ENCODE data around the gene RHNO1. TPM values are rescaled to one million over a fixed set of nuclear protein-coding genes. Genes with fewer than 3 reads are reported as not detected.

RHNO1 gene
- total and polyA plus RNA-seq, 2 donors (not counting 1 experiment from before 2014, with no cell fraction given) = 29.7 to 33.2 TPM

- Histone ChIP-seq H3K9me3 (ENCODE audit: control insufficient read depth, insufficient read depth, low read depth, low read length) (no peaks in the 10 kb centered on the region), H3K4me1 (ENCODE audit: control insufficient read depth, extremely low read depth, insufficient read depth, low read length) (peaks cover 3% of the 10 kb centered on the region), H2AFZ (ENCODE audit: low read length) (no peak overlapping the region), H3K27me3 (ENCODE audit: control insufficient read depth, insufficient read depth, low read length) (no peaks in the 10 kb centered on the region), H3K79me2 (ENCODE audit: control insufficient read depth, insufficient read depth, low read length) (peaks cover 10% of the 10 kb centered on the region), H3K27ac (ENCODE audit: insufficient read depth, low read length) (no peak overlapping the region), H3K4me3 (replicated peaks in 1 of 4; ENCODE audit: control extremely low read depth in 1 of 4, insufficient read depth in 1 of 4, low read depth in 3 of 4, low read length in 4 of 4) (no peak overlapping the region), H3K36me3 (ENCODE audit: control insufficient read depth, insufficient read depth, low read length) (no peaks in the 10 kb centered on the region), H3K9ac (ENCODE audit: insufficient read depth, low read length) (no peak overlapping the region), H4K20me1 (ENCODE audit: control insufficient read depth, extremely low read depth, insufficient read depth, low read length) (no peaks in the 10 kb centered on the region), H3K4me2 (ENCODE audit: extremely low read depth, insufficient read depth, low read length) (no peak overlapping the region)
- DNase-seq (ENCODE audit: low read depth in 2 of 2) = no peak
- TF ChIP-seq, protein P1, sequence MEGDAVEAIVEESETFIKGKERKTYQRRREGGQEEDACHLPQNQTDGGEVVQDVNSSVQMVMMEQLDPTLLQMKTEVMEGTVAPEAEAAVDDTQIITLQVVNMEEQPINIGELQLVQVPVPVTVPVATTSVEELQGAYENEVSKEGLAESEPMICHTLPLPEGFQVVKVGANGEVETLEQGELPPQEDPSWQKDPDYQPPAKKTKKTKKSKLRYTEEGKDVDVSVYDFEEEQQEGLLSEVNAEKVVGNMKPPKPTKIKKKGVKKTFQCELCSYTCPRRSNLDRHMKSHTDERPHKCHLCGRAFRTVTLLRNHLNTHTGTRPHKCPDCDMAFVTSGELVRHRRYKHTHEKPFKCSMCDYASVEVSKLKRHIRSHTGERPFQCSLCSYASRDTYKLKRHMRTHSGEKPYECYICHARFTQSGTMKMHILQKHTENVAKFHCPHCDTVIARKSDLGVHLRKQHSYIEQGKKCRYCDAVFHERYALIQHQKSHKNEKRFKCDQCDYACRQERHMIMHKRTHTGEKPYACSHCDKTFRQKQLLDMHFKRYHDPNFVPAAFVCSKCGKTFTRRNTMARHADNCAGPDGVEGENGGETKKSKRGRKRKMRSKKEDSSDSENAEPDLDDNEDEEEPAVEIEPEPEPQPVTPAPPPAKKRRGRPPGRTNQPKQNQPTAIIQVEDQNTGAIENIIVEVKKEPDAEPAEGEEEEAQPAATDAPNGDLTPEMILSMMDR (conservative IDR thresholded peaks at IDR 0.05 in 1 of 2, IDR thresholded peaks at IDR 0.05 in 1 of 2; ENCODE audit: low read depth in 1 of 2, low read length in 2 of 2) = no peak
- TF ChIP-seq EZH2 (IDR thresholded peaks at IDR 0.05; ENCODE audit: low read length, missing control alignments) = no peak
These were observed 9.9 kb downstream of the RHNO1 start for GRCh38 chr12:2886768-2887450.

GRCh38 chr12:2890001-2890387 is 13.0 kb downstream of the RHNO1 start:
- Histone ChIP-seq H3K4me3 (replicated peaks in 1 of 4; ENCODE audit: control extremely low read depth in 1 of 4, insufficient read depth in 1 of 4, low read depth in 3 of 4, low read length in 4 of 4) (peak overlapping the region; percentile 35 to 92 (median 38)), H3K9ac (ENCODE audit: insufficient read depth, low read length) (peak overlapping the region; percentile 81), H3K36me3 (ENCODE audit: control insufficient read depth, insufficient read depth, low read length) (no peaks in the 10 kb centered on the region), H3K79me2 (ENCODE audit: control insufficient read depth, insufficient read depth, low read length) (peaks cover 25% of the 10 kb centered on the region), H4K20me1 (ENCODE audit: control insufficient read depth, extremely low read depth, insufficient read depth, low read length) (no peaks in the 10 kb centered on the region), H3K27ac (ENCODE audit: insufficient read depth, low read length) (peak overlapping the region; percentile 89), H3K27me3 (ENCODE audit: control insufficient read depth, insufficient read depth, low read length) (no peaks in the 10 kb centered on the region), H3K9me3 (ENCODE audit: control insufficient read depth, insufficient read depth, low read depth, low read length) (no peaks in the 10 kb centered on the region), H3K4me1 (ENCODE audit: control insufficient read depth, extremely low read depth, insufficient read depth, low read length) (peaks cover 5% of the 10 kb centered on the region), H3K4me2 (ENCODE audit: extremely low read depth, insufficient read depth, low read length) (peak overlapping the region; percentile 91), H2AFZ (ENCODE audit: low read length) (peak overlapping the region; percentile 88)
- DNase-seq (ENCODE audit: low read depth in 2 of 2) = no peak
- TF ChIP-seq EZH2 (IDR thresholded peaks at IDR 0.05; ENCODE audit: low read length, missing control alignments) = no peak
- TF ChIP-seq, protein P1 (conservative IDR thresholded peaks at IDR 0.05 in 1 of 2, IDR thresholded peaks at IDR 0.05 in 1 of 2; ENCODE audit: low read depth in 1 of 2, low read length in 2 of 2) = no peak

DNA sequence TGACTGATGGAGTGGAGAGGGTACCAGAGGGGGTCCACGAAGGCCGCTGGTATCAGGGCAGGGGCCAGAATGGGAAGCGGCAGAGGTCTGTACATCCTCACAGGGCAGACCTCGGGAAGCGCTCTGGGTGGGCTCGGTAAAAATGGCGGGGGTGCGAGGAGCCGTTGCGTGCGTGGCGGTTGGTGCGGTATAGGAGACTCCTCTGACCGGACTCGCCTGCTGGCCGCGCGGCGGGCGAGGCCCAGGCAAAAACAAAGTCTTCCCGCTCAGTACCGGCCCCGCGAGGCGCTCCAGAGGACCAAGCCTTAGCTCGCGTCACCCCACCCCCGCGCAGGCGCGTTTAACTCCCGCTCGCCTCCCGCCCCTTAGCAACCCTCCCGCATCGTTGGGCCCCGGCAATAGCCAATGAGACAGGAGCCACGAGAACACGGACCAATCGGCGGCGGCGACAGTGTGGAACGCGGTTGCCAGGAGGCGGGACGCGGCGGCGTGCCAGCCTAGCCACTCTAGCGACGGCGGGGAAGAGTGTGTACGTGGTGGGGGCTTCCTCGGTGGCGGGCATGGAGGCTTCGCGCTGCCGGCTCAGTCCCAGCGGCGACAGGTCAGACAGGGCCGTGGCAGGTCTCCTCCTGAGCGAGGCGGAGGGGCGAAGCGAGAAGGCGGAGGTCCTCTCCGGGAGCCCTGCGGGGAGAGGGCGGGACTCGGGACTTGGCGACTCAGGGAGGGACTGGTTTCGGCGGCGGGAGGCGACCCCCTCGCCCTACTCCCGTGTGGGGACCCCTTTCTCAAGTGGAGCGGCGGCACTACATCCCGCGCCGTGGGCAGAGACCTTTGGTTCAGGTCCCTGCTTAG is 13.6 kb downstream of the RHNO1 start, which contains the start of gene TULP3:
Gene TULP3 (plus strand): TSS at position 504 of the 852 bp plus-strand sequence. CDS start 57 bp downstream, at position 561.
- H3K79me2 ChIP-seq (ENCODE audit: control insufficient read depth, insufficient read depth, low read length) = peaks cover 31% of the 10 kb centered on the region
- peak within 1 kb of the TSS; percentile 91 for H3K4me2 ChIP-seq (ENCODE audit: extremely low read depth, insufficient read depth, low read length)
- TF ChIP-seq EZH2 (IDR thresholded peaks at IDR 0.05; ENCODE audit: low read length, missing control alignments) = no peak
- TF ChIP-seq, protein P1 (conservative IDR thresholded peaks at IDR 0.05 in 1 of 2, IDR thresholded peaks at IDR 0.05 in 1 of 2; ENCODE audit: low read depth in 1 of 2, low read length in 2 of 2) = peak; percentile 10 to 13
- DNase-seq (ENCODE audit: low read depth in 2 of 2) = peak; percentile 96 to 97
- peak within 1 kb of the TSS; percentile 80 to 92 (median 90) for H3K4me3 ChIP-seq (replicated peaks in 1 of 4; ENCODE audit: control extremely low read depth in 1 of 4, insufficient read depth in 1 of 4, low read depth in 3 of 4, low read length in 4 of 4)
- H2AFZ ChIP-seq (ENCODE audit: low read length) = peak within 1 kb of the TSS; percentile 88
- H3K27me3 ChIP-seq (ENCODE audit: control insufficient read depth, insufficient read depth, low read length) = no peaks in the 10 kb centered on the region
- H3K27ac ChIP-seq (ENCODE audit: insufficient read depth, low read length) = peak within 1 kb of the TSS; percentile 92
- no peaks in the 10 kb centered on the region for H3K36me3 ChIP-seq (ENCODE audit: control insufficient read depth, insufficient read depth, low read length)
- H4K20me1 ChIP-seq (ENCODE audit: control insufficient read depth, extremely low read depth, insufficient read depth, low read length) = no peaks in the 10 kb centered on the region
- no peaks in the 10 kb centered on the region for H3K9me3 ChIP-seq (ENCODE audit: control insufficient read depth, insufficient read depth, low read depth, low read length)
- H3K9ac ChIP-seq (ENCODE audit: insufficient read depth, low read length) = peak within 1 kb of the TSS; percentile 92
- H3K4me1 ChIP-seq (ENCODE audit: control insufficient read depth, extremely low read depth, insufficient read depth, low read length) = peaks cover 5% of the 10 kb centered on the region
